ENCODE measurements around the gene VSIR.
A peak's percentile ranks its signal among the peaks of the same experiment; 100 is the strongest.

VSIR gene

GRCh38 chr10:71726580-71727104, 46.7 kb downstream of the VSIR start:
- H3K27me3 ChIP-seq (ENCODE audit: insufficient read depth, low read length, poor library complexity): no peaks in the 10 kb centered on the region
- H3K36me3 ChIP-seq (ENCODE audit: insufficient read depth, low read length): no peaks in the 10 kb centered on the region
- peak; percentile 79 for DNase-seq
- H3K4me3 ChIP-seq (ENCODE audit: low read depth in 1 of 2, low read length in 2 of 2): no peak overlapping the region
- H2AFZ ChIP-seq (ENCODE audit: low read depth, low read length): no peak overlapping the region
- H3K4me1 ChIP-seq (ENCODE audit: insufficient read depth, low read length): peaks cover 42% of the 10 kb centered on the region
- H3K9ac ChIP-seq (ENCODE audit: low read depth, low read length): no peak overlapping the region
- H3K9me3 ChIP-seq (ENCODE audit: insufficient read depth, low read length, severe bottlenecking): no peaks in the 10 kb centered on the region
- no peak overlapping the region for H3K4me2 ChIP-seq (ENCODE audit: insufficient read depth, low read length)
- H4K20me1 ChIP-seq (ENCODE audit: insufficient read depth, low read length): no peaks in the 10 kb centered on the region
- peak overlapping the region; percentile 82 for H3K27ac ChIP-seq (ENCODE audit: low read length)
- H3K79me2 ChIP-seq (ENCODE audit: insufficient read depth, low read length): no peaks in the 10 kb centered on the region
- no peak for TF ChIP-seq CTCF (IDR thresholded peaks at IDR 0.05; ENCODE audit: borderline replicate concordance, extremely low read depth, low read length, poor library complexity, severe bottlenecking)
- no peak for TF ChIP-seq EZH2 (IDR thresholded peaks at IDR 0.05; ENCODE audit: borderline replicate concordance, low read depth, low read length, severe bottlenecking)
- ATAC-seq (ENCODE audit: insufficient read depth, low read depth): peak; percentile 74

GRCh38 chr10:71725998-71726579, 47.2 kb downstream of the VSIR start:
- Histone ChIP-seq H3K27me3 (ENCODE audit: insufficient read depth, low read length, poor library complexity) (no peaks in the 10 kb centered on the region), H4K20me1 (ENCODE audit: insufficient read depth, low read length) (no peaks in the 10 kb centered on the region), H3K79me2 (ENCODE audit: insufficient read depth, low read length) (no peaks in the 10 kb centered on the region), H3K4me3 (ENCODE audit: low read depth in 1 of 2, low read length in 2 of 2) (no peak overlapping the region), H3K4me2 (ENCODE audit: insufficient read depth, low read length) (no peak overlapping the region), H3K9ac (ENCODE audit: low read depth, low read length) (no peak overlapping the region), H3K36me3 (ENCODE audit: insufficient read depth, low read length) (no peaks in the 10 kb centered on the region), H2AFZ (ENCODE audit: low read depth, low read length) (no peak overlapping the region), H3K4me1 (ENCODE audit: insufficient read depth, low read length) (peaks cover 42% of the 10 kb centered on the region), H3K9me3 (ENCODE audit: insufficient read depth, low read length, severe bottlenecking) (no peaks in the 10 kb centered on the region), H3K27ac (ENCODE audit: low read length) (peak overlapping the region; percentile 82)
- ATAC-seq (ENCODE audit: insufficient read depth, low read depth) (peak; percentile 3; the same call in 2 of the 3 replicates), DNase-seq (peak; percentile 41)
- TF ChIP-seq EZH2 (IDR thresholded peaks at IDR 0.05; ENCODE audit: borderline replicate concordance, low read depth, low read length, severe bottlenecking) (no peak), CTCF (IDR thresholded peaks at IDR 0.05; ENCODE audit: borderline replicate concordance, extremely low read depth, low read length, poor library complexity, severe bottlenecking) (peak; percentile 47)

- no peaks in the 10 kb centered on the region for H3K79me2 ChIP-seq (ENCODE audit: insufficient read depth, low read length)
- TF ChIP-seq CTCF (IDR thresholded peaks at IDR 0.05; ENCODE audit: borderline replicate concordance, extremely low read depth, low read length, poor library complexity, severe bottlenecking): no peak
- TF ChIP-seq EZH2 (IDR thresholded peaks at IDR 0.05; ENCODE audit: borderline replicate concordance, low read depth, low read length, severe bottlenecking): no peak
- no peak overlapping the region for H3K4me2 ChIP-seq (ENCODE audit: insufficient read depth, low read length)
- H4K20me1 ChIP-seq (ENCODE audit: insufficient read depth, low read length): no peaks in the 10 kb centered on the region
- H3K9ac ChIP-seq (ENCODE audit: low read depth, low read length): no peak overlapping the region
- no peak overlapping the region for H3K27ac ChIP-seq (ENCODE audit: low read length)
- ATAC-seq (ENCODE audit: insufficient read depth, low read depth) (no peak), DNase-seq (no peak)
- H3K36me3 ChIP-seq (ENCODE audit: insufficient read depth, low read length): no peaks in the 10 kb centered on the region
- no peaks in the 10 kb centered on the region for H3K9me3 ChIP-seq (ENCODE audit: insufficient read depth, low read length, severe bottlenecking)
- H3K4me1 ChIP-seq (ENCODE audit: insufficient read depth, low read length): peaks cover 42% of the 10 kb centered on the region
- H3K4me3 ChIP-seq (ENCODE audit: low read depth in 1 of 2, low read length in 2 of 2): no peak overlapping the region
- no peak overlapping the region for H2AFZ ChIP-seq (ENCODE audit: low read depth, low read length)
- no peaks in the 10 kb centered on the region for H3K27me3 ChIP-seq (ENCODE audit: insufficient read depth, low read length, poor library complexity)
These were observed 48.1 kb downstream of the VSIR start for GRCh38 chr10:71725249-71725648.

Data from DND-41 (cell line).